HepG2 (cell line): ENCODE measurements around the gene SYT17.

ENCODE experiments used
- NR2C2 ChIP-seq: sonication (generic); formaldehyde crosslinking; IDR thresholded peaks from 2 replicates; pipeline ENCODE4 v1.4.0; 2020; ENCODE audit warnings: missing genetic modification reagents, mild to moderate bottlenecking, moderate library complexity, borderline replicate concordance
- TF ChIP-seq, protein P1 (sequence below): sonication (generic); formaldehyde crosslinking; IDR thresholded peaks from 2 replicates; pipeline ENCODE4 v1.8.0; 2022; ENCODE audit warnings: mild to moderate bottlenecking, missing genetic modification reagents; ENCODE audit not compliant: insufficient replicate concordance

DNA sequence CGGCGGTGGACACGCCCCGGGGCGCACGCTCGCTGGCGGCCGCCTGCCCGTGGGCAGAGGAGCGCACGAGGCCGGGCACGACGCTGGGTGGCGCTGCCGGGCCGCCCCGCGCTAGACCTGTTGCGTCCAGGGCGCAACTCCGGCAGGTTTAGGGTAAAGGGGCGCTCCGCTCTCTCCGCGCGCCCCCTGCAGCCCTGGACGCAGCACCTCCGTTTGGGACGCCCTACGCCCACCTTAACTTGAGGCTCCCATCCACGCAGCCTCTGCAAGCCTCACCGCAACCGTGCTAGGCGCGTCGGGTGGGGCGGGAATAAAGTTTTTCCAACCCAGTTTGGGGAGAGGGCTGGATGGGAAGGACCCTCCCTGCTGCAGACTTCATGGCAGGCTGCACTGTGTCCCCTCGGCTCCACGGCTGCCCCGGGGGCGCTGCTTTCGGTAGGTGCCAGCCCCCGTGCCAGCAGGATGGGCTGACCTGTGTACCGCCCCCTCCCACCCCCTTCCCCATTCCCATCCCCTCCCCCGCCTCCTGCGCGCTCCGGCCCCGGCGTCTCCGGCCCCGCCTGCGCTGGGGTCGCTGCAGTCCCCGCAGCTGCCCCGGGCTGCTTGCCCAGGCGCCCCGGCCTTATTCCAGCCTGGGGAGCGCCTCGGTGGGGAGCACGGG lies at the start of gene SYT17:
- TF ChIP-seq, protein P1, sequence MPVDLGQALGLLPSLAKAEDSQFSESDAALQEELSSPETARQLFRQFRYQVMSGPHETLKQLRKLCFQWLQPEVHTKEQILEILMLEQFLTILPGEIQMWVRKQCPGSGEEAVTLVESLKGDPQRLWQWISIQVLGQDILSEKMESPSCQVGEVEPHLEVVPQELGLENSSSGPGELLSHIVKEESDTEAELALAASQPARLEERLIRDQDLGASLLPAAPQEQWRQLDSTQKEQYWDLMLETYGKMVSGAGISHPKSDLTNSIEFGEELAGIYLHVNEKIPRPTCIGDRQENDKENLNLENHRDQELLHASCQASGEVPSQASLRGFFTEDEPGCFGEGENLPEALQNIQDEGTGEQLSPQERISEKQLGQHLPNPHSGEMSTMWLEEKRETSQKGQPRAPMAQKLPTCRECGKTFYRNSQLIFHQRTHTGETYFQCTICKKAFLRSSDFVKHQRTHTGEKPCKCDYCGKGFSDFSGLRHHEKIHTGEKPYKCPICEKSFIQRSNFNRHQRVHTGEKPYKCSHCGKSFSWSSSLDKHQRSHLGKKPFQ: no peak
- no peak for TF ChIP-seq NR2C2 (CRISPR knock-in tag)
